Thymus (tissue), 11 donors: ENCODE data around the gene ATR. TPM values are rescaled to one million over a fixed set of nuclear protein-coding genes. Genes with fewer than 3 reads are reported as not detected.
"Not testable (repeated sequence)": the region's sequence is repeated elsewhere in the genome, so short reads cannot be mapped to it uniquely, and the experiment has no call there.

ENCODE experiments used
- DNase-seq, 9 donors: peaks; one replicate each; pipeline ENCODE4 v3.0.0-alpha.2; 2013; ENCODE audit warnings: low spot score in 9 of 9, low read depth in 6 of 9, missing footprints in 1 of 9
- H3K27ac ChIP-seq, 2 donors: one replicate each; pipeline ENCODE4 v1.5.1; 2013; ENCODE audit warnings: control low read depth in 1 of 2, low read depth in 1 of 2, low read length in 1 of 2, mild to moderate bottlenecking in 1 of 2, moderate library complexity in 1 of 2
- H3K27me3 ChIP-seq, 2 donors: one replicate each; pipeline ENCODE4 v1.5.1; 2013; ENCODE audit warnings: low read length in 1 of 2; ENCODE audit not compliant: control insufficient read depth in 2 of 2, insufficient read depth in 1 of 2
- H3K36me3 ChIP-seq, 2 donors: one replicate each; pipeline ENCODE4 v1.5.1; 2013; ENCODE audit warnings: low read length in 1 of 2, mild to moderate bottlenecking in 1 of 2, moderate library complexity in 1 of 2; ENCODE audit not compliant: control insufficient read depth in 2 of 2, insufficient read depth in 2 of 2
- H3K4me1 ChIP-seq, 2 donors: one replicate each; pipeline ENCODE4 v1.5.1; 2013; ENCODE audit warnings: low read length in 2 of 2; ENCODE audit not compliant: control insufficient read depth in 2 of 2, insufficient read depth in 2 of 2
- H3K4me3 ChIP-seq, 2 donors: one replicate each; pipeline ENCODE4 v1.5.1; 2013; ENCODE audit warnings: low read length in 2 of 2, control low read depth in 1 of 2, mild to moderate bottlenecking in 1 of 2
- H3K9me3 ChIP-seq, 2 donors: one replicate each; pipeline ENCODE4 v1.5.1; 2013; ENCODE audit warnings: low read length in 1 of 2, mild to moderate bottlenecking in 1 of 2; ENCODE audit not compliant: control insufficient read depth in 2 of 2, insufficient read depth in 1 of 2
- whole genome bisulfite sequencing: extraction: QIAGEN DNeasy Blood & Tissue Kit; methylation state at CpG from one replicate; pipeline ENCODE4 v1.1.7; 2013; 5-methylcytosine and 5-hydroxymethylcytosine counted together
- polyA plus RNA-seq: library from polyadenylated mRNA; stranded (reverse); fragments of 200-250 nt; gene quantifications from one replicate; pipeline ENCODE4 v1.2.3, GENCODE V29; 2013
- total RNA-seq: library from RNA; stranded (reverse); fragments of 120-200 nt; gene quantifications from one replicate; pipeline ENCODE4 v1.2.4, GENCODE V29; 2013
- donor health status: healthy.

Gene ATR
- total and polyA plus RNA-seq, 2 donors: 23.9 to 50.8 TPM

- not testable (repeated sequence) for H3K27me3 ChIP-seq, DNase-seq, H3K4me1 ChIP-seq, H3K27ac ChIP-seq, H3K9me3 ChIP-seq, H3K4me3 ChIP-seq
- over 99% methylated on average over 7 of the region's 7 CpGs for WGBS
- H3K36me3 ChIP-seq: peaks cover 24 to 54% of the 10 kb centered on the region in 2 donors
Measured at GRCh38 chr3:142400537-142400936, 178.0 kb downstream of the ATR start.

Other genes starting within 250 kb of the ATR start
- 27.3 TPM for gene XRN1, start 130.7 kb downstream of the ATR start, total RNA-seq
- gene XRN1, start 130.7 kb downstream of the ATR start, polyA plus RNA-seq: 12.2 TPM
- gene PLS1, start 17.7 kb upstream of the ATR start, total RNA-seq: 9.2 TPM
- gene PLS1, start 17.7 kb upstream of the ATR start, polyA plus RNA-seq: 2.0 TPM
- gene TRPC1, start 145.3 kb upstream of the ATR start, total RNA-seq: 3.1 TPM
- 7.1 TPM for gene TRPC1, start 145.3 kb upstream of the ATR start, polyA plus RNA-seq